ENCODE measurements around the gene MISFA. TPM values are rescaled to one million over a fixed set of nuclear protein-coding genes. Genes with fewer than 3 reads are reported as not detected.
A peak's percentile ranks its signal among the peaks of the same experiment; 100 is the strongest.
"Not testable (repeated sequence)": the region's sequence is repeated elsewhere in the genome, so short reads cannot be mapped to it uniquely, and the experiment has no call there.

MISFA gene
- total RNA-seq, 1 donor: under 0.01 TPM

- peak; percentile 60 for DNase-seq (ENCODE audit: low read depth)
- H3K4me3 ChIP-seq (ENCODE audit: low read depth, low read length): peak overlapping the region; percentile 93
- no peak for TF ChIP-seq CTCF (IDR thresholded peaks at IDR 0.05; ENCODE audit: insufficient read depth, low read depth, low read length)
Measured at GRCh38 chr11:18633256-18634139, 33.9 kb downstream of the MISFA start.

GRCh38 chr11:18634140-18635032 is 34.8 kb downstream of the MISFA start, which contains the start of gene SPTY2D1:
SPTY2D1 (minus strand) TSS chr11:18634342; CDS start chr11:18634257, 85 bp downstream.
- TF ChIP-seq CTCF (IDR thresholded peaks at IDR 0.05; ENCODE audit: insufficient read depth, low read depth, low read length): no peak

GRCh38 chr11:18641677-18642076 is 42.1 kb downstream of the MISFA start:
- no peak for DNase-seq (ENCODE audit: low read depth)
- no peak for TF ChIP-seq CTCF (IDR thresholded peaks at IDR 0.05; ENCODE audit: insufficient read depth, low read depth, low read length)

More at GRCh38 chr11:18634140-18635032, 34.8 kb downstream of the MISFA start, which contains the start of gene SPTY2D1:
- peak; percentile 100 for DNase-seq (ENCODE audit: low read depth)
- peak within 1 kb of the TSS; percentile 93 for H3K4me3 ChIP-seq (ENCODE audit: low read depth, low read length)

GRCh38 chr11:18643034-18643433 is 43.4 kb downstream of the MISFA start:
- not testable (repeated sequence) for H3K4me3 ChIP-seq (ENCODE audit: low read depth, low read length); DNase-seq (ENCODE audit: low read depth)

More at GRCh38 chr11:18641677-18642076, 42.1 kb downstream of the MISFA start:
- no peak overlapping the region for H3K4me3 ChIP-seq (ENCODE audit: low read depth, low read length)

- H3K4me3 ChIP-seq (ENCODE audit: low read depth, low read length): no peak overlapping the region
- DNase-seq (ENCODE audit: low read depth): no peak
- no peak for TF ChIP-seq CTCF (IDR thresholded peaks at IDR 0.05; ENCODE audit: insufficient read depth, low read depth, low read length)
Measured at GRCh38 chr11:18650353-18650752, 50.8 kb downstream of the MISFA start.

- TF ChIP-seq CTCF (IDR thresholded peaks at IDR 0.05; ENCODE audit: insufficient read depth, low read depth, low read length): peak; percentile 82
- peak; percentile 80 for DNase-seq (ENCODE audit: low read depth)
- H3K4me3 ChIP-seq (ENCODE audit: low read depth, low read length): no peak overlapping the region
Measured at GRCh38 chr11:18650859-18651557, 51.4 kb downstream of the MISFA start.

Other genes starting within 250 kb of the MISFA start
- gene LDHA, start 205.2 kb upstream of the MISFA start, total RNA-seq: 497 and 586 TPM in 2 replicates
- gene LDHC, start 187.5 kb upstream of the MISFA start, total RNA-seq: 1.3 TPM in 1 of 2 replicates, not detected in the other
- not detected in 2 replicates for gene LDHAL6A, start 143.9 kb upstream of the MISFA start, total RNA-seq
- 46.1 and 60.9 TPM in 2 replicates for gene TSG101, start 72.8 kb upstream of the MISFA start, total RNA-seq
- 27.7 and 33.2 TPM in 2 replicates for gene UEVLD, start 11.1 kb upstream of the MISFA start, total RNA-seq
- gene SPTY2D1, start 34.6 kb downstream of the MISFA start, total RNA-seq: 17.7 and 20.7 TPM in 2 replicates
- 0.32 and 0.43 TPM in 2 replicates for gene TMEM86A, start 99.0 kb downstream of the MISFA start, total RNA-seq
- under 0.01 and 1.3 TPM in 2 replicates for gene IGSF22, start 126.4 kb downstream of the MISFA start, total RNA-seq
- not detected in 2 replicates for gene PTPN5, start 192.0 kb downstream of the MISFA start, total RNA-seq

All from fibroblast of villous mesenchyme (primary cell).